Prostate gland (tissue), 2 donors: Measurements from ENCODE around the gene ZFHX3. TPM values are rescaled to one million over a fixed set of nuclear protein-coding genes. Genes with fewer than 3 reads are reported as not detected.
A peak's percentile ranks its signal among the peaks of the same experiment; 100 is the strongest.

Source experiments
- DNase-seq: peaks from one replicate; pipeline ENCODE4 v3.0.0-alpha.2; 2019; ENCODE audit warnings: low spot score
- H3K27ac ChIP-seq, 2 donors: fragments of 200-600 bp; sonication (generic); 2 replicates each; pipeline ENCODE4 v1.5.1; 2017 to 2019
- H3K27me3 ChIP-seq: fragments of 200-600 bp; sonication (generic); replicated peaks from 2 replicates; pipeline ENCODE4 v1.5.1; 2019; ENCODE audit not compliant: insufficient read depth
- H3K36me3 ChIP-seq, 2 donors: fragments of 200-600 bp; sonication (generic); 1 replicate in 1 of 2; 2 replicates in 1 of 2; pipeline versions ENCODE4 v1.5.1 to v1.8.1; 2017 to 2019
- H3K4me1 ChIP-seq: fragments of 200-600 bp; sonication (generic); replicated peaks from 2 replicates; pipeline ENCODE4 v1.5.1; 2019
- H3K4me3 ChIP-seq, 2 donors: fragments of 200-600 bp; sonication (generic); 2 replicates each; pipeline ENCODE4 v1.5.1; 2017 to 2019
- H3K9me3 ChIP-seq: fragments of 200-600 bp; sonication (generic); 2 replicates; pipeline ENCODE4 v1.5.1; 2017
- CTCF ChIP-seq, 4 experiments: fragments of 200-600 bp in 2 of 4; fragments of 450-650 bp in 2 of 4; sonication (generic) in 2 of 4; IDR thresholded peaks; 1 replicate in 3 of 4; 2 replicates in 1 of 4; pipeline ENCODE4 v1.5.1; 2016 to 2019; ENCODE audit warnings: antibody characterized with exemption in 4 of 4, mild to moderate bottlenecking in 2 of 4, moderate library complexity in 2 of 4
- POLR2A ChIP-seq: fragments of 450-650 bp; IDR thresholded peaks from one replicate; pipeline ENCODE4 v1.6.1; 2016; ENCODE audit warnings: antibody characterized with exemption, mild to moderate bottlenecking
- POLR2AphosphoS5 ChIP-seq: sonication (generic); formaldehyde crosslinking; IDR thresholded peaks from one replicate; pipeline ENCODE4 v1.6.1; 2017; ENCODE audit warnings: antibody characterized with exemption
- WGBS: methylation state at CpG from one replicate; pipeline ENCODE4 v1.1.5; 2018; 5-methylcytosine and 5-hydroxymethylcytosine counted together
- intact Hi-C: fragments of 100-400 bp; cut with DNase I; formaldehyde crosslinking; loops from one replicate; pipeline ENCODE4 v1.14.2; 2022
- total RNA-seq, 2 donors: library from RNA; depleted of rRNA; stranded (reverse); fragments of >200 nt; gene quantifications; one replicate each; pipeline ENCODE4 v1.1.0, GENCODE V29; 2016

Gene ZFHX3
- total RNA-seq, 2 donors from 2014 or later = 51.1 to 53.9 TPM

- 87% methylated on average over 8 of the region's 8 CpGs for WGBS
- Histone ChIP-seq H3K9me3 (no peaks in the 10 kb centered on the region), H3K36me3 (peaks cover 0 to 9% of the 10 kb centered on the region in 2 donors), H3K27ac (peak overlapping the region in 1 of 2 donors; percentile 66), H3K27me3 (no peaks in the 10 kb centered on the region), H3K4me3 (no peak overlapping the region), H3K4me1 (peaks cover 9% of the 10 kb centered on the region)
- TF ChIP-seq POLR2AphosphoS5 = no peak
- no peak for TF ChIP-seq CTCF (IDR thresholded peaks at IDR 0.05)
- no peak for TF ChIP-seq POLR2A
- no peak for DNase-seq
- intact Hi-C loops = no loop called here
Observed at GRCh38 chr16:72962347-72962746, 85.6 kb downstream of the ZFHX3 start.

GRCh38 chr16:72961863-72962262 lies 86.1 kb downstream of the ZFHX3 start:
- TF ChIP-seq POLR2AphosphoS5 = no peak
- WGBS = 75% methylated on average over 9 of the region's 9 CpGs
- H3K27me3 ChIP-seq = no peaks in the 10 kb centered on the region
- H3K4me1 ChIP-seq = peaks cover 9% of the 10 kb centered on the region
- H3K27ac ChIP-seq = peak overlapping the region in 1 of 2 donors; percentile 66
- no peaks in the 10 kb centered on the region for H3K9me3 ChIP-seq
- H3K36me3 ChIP-seq = peaks cover 0 to 9% of the 10 kb centered on the region in 2 donors
- no peak overlapping the region for H3K4me3 ChIP-seq
- no peak for DNase-seq
- intact Hi-C loops = no loop called here

GRCh38 chr16:72961115-72961832 lies 86.7 kb downstream of the ZFHX3 start:
- TF ChIP-seq CTCF (IDR thresholded peaks at IDR 0.05) = peak in 2 of 4 experiments; percentile 10 to 30
- TF ChIP-seq POLR2A = no peak
- no peaks in the 10 kb centered on the region for H3K9me3 ChIP-seq
- H3K4me1 ChIP-seq = peaks cover 9% of the 10 kb centered on the region
- peaks cover 0 to 9% of the 10 kb centered on the region in 2 donors for H3K36me3 ChIP-seq
- 66% methylated on average over 20 of the region's 20 CpGs for WGBS
- no peak overlapping the region for H3K4me3 ChIP-seq
- peak overlapping the region; percentile 34 to 66 for H3K27ac ChIP-seq
- intact Hi-C loops = no loop called here
- DNase-seq = no peak
- no peaks in the 10 kb centered on the region for H3K27me3 ChIP-seq

- no peaks in the 10 kb centered on the region for H3K27me3 ChIP-seq
- H3K4me3 ChIP-seq = no peak overlapping the region
- peaks cover 0 to 9% of the 10 kb centered on the region in 2 donors for H3K36me3 ChIP-seq
- H3K9me3 ChIP-seq = no peaks in the 10 kb centered on the region
- intact Hi-C loops = no loop called here
- peak overlapping the region in 1 of 2 donors; percentile 66 for H3K27ac ChIP-seq
- DNase-seq = no peak
- H3K4me1 ChIP-seq = peaks cover 9% of the 10 kb centered on the region
- WGBS = 94% methylated on average over 20 of the region's 20 CpGs
- no peak for TF ChIP-seq POLR2AphosphoS5
Observed at GRCh38 chr16:72960101-72960500, 87.8 kb downstream of the ZFHX3 start.

- no peak for TF ChIP-seq POLR2A
- TF ChIP-seq CTCF (IDR thresholded peaks at IDR 0.05) = no peak
- TF ChIP-seq POLR2AphosphoS5 = no peak
- DNase-seq = no peak
- H3K4me3 ChIP-seq = no peak overlapping the region
- H3K36me3 ChIP-seq = peaks cover 0 to 9% of the 10 kb centered on the region in 2 donors
- H3K27ac ChIP-seq = peak overlapping the region in 1 of 2 donors; percentile 66
- intact Hi-C loops = no loop called here
- peaks cover 9% of the 10 kb centered on the region for H3K4me1 ChIP-seq
- 97% methylated on average over 46 of the region's 46 CpGs for WGBS
- H3K27me3 ChIP-seq = no peaks in the 10 kb centered on the region
- no peaks in the 10 kb centered on the region for H3K9me3 ChIP-seq
Observed at GRCh38 chr16:72959301-72959996, 88.5 kb downstream of the ZFHX3 start.
